Ovary (tissue), 9 donors: ENCODE measurements around the gene FNDC3A. TPM values are rescaled to one million over a fixed set of nuclear protein-coding genes. Genes with fewer than 3 reads are reported as not detected.
A peak's percentile ranks its signal among the peaks of the same experiment; 100 is the strongest.

Experiments used
- DNase-seq, 5 donors: peaks; one replicate each; pipeline ENCODE4 v3.0.0-alpha.2; 2019 to 2020
- H3K27ac ChIP-seq, 2 donors: fragments of 200-600 bp; one replicate each; pipeline versions ENCODE4 v1.5.1 to v1.8.0; 2019 to 2022
- H3K27me3 ChIP-seq: fragments of 200-600 bp; one replicate; pipeline ENCODE4 v1.8.0; 2022
- H3K36me3 ChIP-seq: fragments of 200-600 bp; sonication (generic); one replicate; pipeline ENCODE4 v1.5.1; 2019
- H3K4me1 ChIP-seq: one replicate; pipeline ENCODE4 v1.8.1; 2013; ENCODE audit warnings: mild to moderate bottlenecking, moderate library complexity; ENCODE audit not compliant: insufficient read depth
- H3K4me3 ChIP-seq: fragments of 200-600 bp; sonication (generic); one replicate; pipeline ENCODE4 v1.5.1; 2017
- H3K9me3 ChIP-seq, 2 donors: fragments of 200-600 bp in 1 of 2; sonication (generic) in 1 of 2; one replicate each; pipeline versions ENCODE4 v1.5.1 to v1.8.1; 2013 to 2019; ENCODE audit warnings: mild to moderate bottlenecking in 1 of 2, moderate library complexity in 1 of 2
- CTCF ChIP-seq, 3 donors: fragments of 450-650 bp in 2 of 3; fragments of 200-600 bp in 1 of 3; IDR thresholded peaks; one replicate each; pipeline versions ENCODE4 v1.5.1 to v1.8.0; 2016 to 2022; ENCODE audit warnings: antibody characterized with exemption in 3 of 3, mild to moderate bottlenecking in 1 of 3
- EP300 ChIP-seq: sonication (generic); formaldehyde crosslinking; IDR thresholded peaks from one replicate; pipeline ENCODE4 v1.6.1; 2017; ENCODE audit warnings: antibody characterized with exemption
- POLR2A ChIP-seq: fragments of 450-650 bp; IDR thresholded peaks from one replicate; pipeline ENCODE4 v1.6.1; 2017; ENCODE audit warnings: antibody characterized with exemption, mild to moderate bottlenecking, moderate library complexity
- WGBS, 3 donors: extraction: QIAGEN DNeasy Blood & Tissue Kit in 1 of 3; methylation state at CpG; one replicate each; pipeline versions ENCODE4 v1.1.5 to v1.1.7; 2013 to 2017; 5-methylcytosine and 5-hydroxymethylcytosine counted together
- intact Hi-C, 4 donors: fragments of 100-400 bp; cut with DNase I; formaldehyde crosslinking; loops; one replicate each; pipeline versions ENCODE4 v1.11.0 to v1.15.1; 2022 to 2023
- polyA plus RNA-seq, 2 donors: library from polyadenylated mRNA; stranded (reverse); fragments of 200-250 nt in 1 of 2; fragments of 350-450 nt in 1 of 2; fragmentation: Illumina TruSeq in 1 of 2; extraction: RNeasy Lipid Tissue Mini Kit (QIAGEN cat#74804) in 1 of 2; gene quantifications; one replicate each; pipeline ENCODE4 v1.2.3, GENCODE V29; 2013 to 2014
- total RNA-seq, 7 donors: library from RNA; depleted of rRNA in 2 of 7; stranded (reverse); fragments of >200 nt in 2 of 7; fragmentation: NEBNext Ultra II Directional in 3 of 7; extraction: Animal tissue kit (Norgen Biotek cat#: 25700) in 3 of 7; gene quantifications; one replicate each; pipeline versions ENCODE4 v1.1.0 to v1.2.4, GENCODE V29; 2016 to 2023
- donor health status: DM: no; HTN: no; CAD: no; lungs with moderate emphysema.
- donor health status: DM: no; HTN: no; CAD: no.
- donor health status: Bipolar disorder and iron deficiency.
- donor health status: DM: yes; HTN: yes; CAD: no.
- donor health status: DM: no; HTN: no; CAD: no.
- donor health status: DM: yes; HTN: yes; CAD: no.

Gene FNDC3A
- total and polyA plus RNA-seq, 9 donors, result 25.5 to 71.6 (median 58.2) TPM

GRCh38 chr13:48973845-48974431 is 1.8 kb upstream of the FNDC3A start:
- TF ChIP-seq EP300 (no peak), CTCF (IDR thresholded peaks at IDR 0.05) (no peak)

DNA sequence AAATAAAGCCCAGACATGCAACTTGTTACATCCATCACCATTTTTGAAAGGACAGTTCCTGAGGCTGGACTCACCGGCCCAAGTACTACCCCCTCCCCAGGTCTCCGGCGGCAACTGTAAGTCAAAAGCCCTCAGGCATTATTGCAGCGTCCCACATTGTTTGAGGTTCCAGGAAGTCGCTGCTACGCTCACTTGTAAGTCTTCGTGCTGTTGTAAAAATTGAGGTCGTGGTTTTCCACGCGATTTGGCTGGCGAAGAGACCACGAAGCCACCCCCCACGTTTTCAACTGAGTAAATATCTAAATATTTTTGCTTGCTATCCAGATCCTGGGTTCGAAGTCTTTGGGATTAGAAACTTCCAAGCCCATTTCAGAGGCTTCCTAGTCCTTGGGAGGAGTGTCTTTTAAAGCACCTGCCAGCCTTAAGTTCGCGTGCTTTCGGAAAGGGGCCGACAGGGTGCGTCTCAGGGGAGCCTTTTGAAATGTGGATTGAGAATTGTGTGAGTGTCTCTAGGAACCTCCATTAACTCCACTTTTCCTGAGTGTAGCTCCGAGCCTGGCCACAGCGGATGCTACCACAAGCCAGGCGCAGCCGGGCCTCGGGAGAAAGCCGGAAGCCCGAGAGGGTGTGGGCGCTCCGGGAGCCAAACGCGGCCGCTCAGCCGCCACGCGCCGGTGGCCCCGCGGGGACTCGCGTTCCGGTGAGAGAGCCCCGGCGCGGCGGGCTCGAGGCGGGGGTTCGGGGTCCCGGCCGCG is 434 bp upstream of the FNDC3A start:
- Histone ChIP-seq H3K36me3 (no peaks in the 10 kb centered on the region), H3K27me3 (no peaks in the 10 kb centered on the region), H3K27ac (peak overlapping the region; percentile 97 to 99), H3K4me3 (peak overlapping the region; percentile 94), H3K9me3 (no peaks in the 10 kb centered on the region), H3K4me1 (peaks cover 1% of the 10 kb centered on the region)
- 0 to 1% (median 1%) methylated on average over 50 of the region's 50 CpGs for WGBS, 3 donors
- peak; percentile 44 to 84 (median 48) for DNase-seq
- no peak for TF ChIP-seq POLR2A
- no peak for TF ChIP-seq CTCF (IDR thresholded peaks at IDR 0.05)
- TF ChIP-seq EP300, result no peak
- intact Hi-C loops, result no loop called here

More at GRCh38 chr13:48973845-48974431, 1.8 kb upstream of the FNDC3A start:
- no peak overlapping the region for H3K4me3 ChIP-seq
- H3K36me3 ChIP-seq, result no peaks in the 10 kb centered on the region
- H3K4me1 ChIP-seq, result peaks cover under 1% of the 10 kb centered on the region
- intact Hi-C loops, result no loop called here
- 76 to 92% (median 82%) methylated on average over 1 of the region's 1 CpG for WGBS, 3 donors
- no peak for DNase-seq
- no peaks in the 10 kb centered on the region for H3K9me3 ChIP-seq
- no peaks in the 10 kb centered on the region for H3K27me3 ChIP-seq
- no peak overlapping the region for H3K27ac ChIP-seq

- H3K36me3 ChIP-seq, result no peaks in the 10 kb centered on the region
- H3K27ac ChIP-seq, result peak overlapping the region; percentile 97 to 99
- no peaks in the 10 kb centered on the region for H3K9me3 ChIP-seq
- peak overlapping the region; percentile 94 for H3K4me3 ChIP-seq
- H3K4me1 ChIP-seq, result peaks cover 1% of the 10 kb centered on the region
- no peak for DNase-seq
- intact Hi-C loops, result no loop called here
- no peaks in the 10 kb centered on the region for H3K27me3 ChIP-seq
- TF ChIP-seq EP300 (no peak), CTCF (IDR thresholded peaks at IDR 0.05) (no peak), POLR2A (no peak)
- WGBS, 3 donors, result 0 to 1% (median 0%) methylated on average over 35 to 40 of the region's 40 CpGs
These were observed 1.0 kb downstream of the FNDC3A start for GRCh38 chr13:48976576-48977285.

- 21 to 29% (median 24%) methylated on average over 3 of the region's 3 CpGs for WGBS, 3 donors
- intact Hi-C loops, result no loop called here
- no peak for TF ChIP-seq CTCF (IDR thresholded peaks at IDR 0.05)
- no peak for TF ChIP-seq EP300
- TF ChIP-seq POLR2A, result no peak
- H3K27me3 ChIP-seq, result no peaks in the 10 kb centered on the region
- H3K27ac ChIP-seq, result no peak overlapping the region
- DNase-seq, result no peak
- peaks cover 1% of the 10 kb centered on the region for H3K4me1 ChIP-seq
- no peaks in the 10 kb centered on the region for H3K36me3 ChIP-seq
- peak overlapping the region; percentile 94 for H3K4me3 ChIP-seq
- no peaks in the 10 kb centered on the region for H3K9me3 ChIP-seq
These were observed 1.5 kb downstream of the FNDC3A start for GRCh38 chr13:48977286-48977625.
